GM12801 (cell line): Measurements from ENCODE around the gene TANK.

Experiments used
- TF ChIP-seq, protein P1 (sequence below): IDR thresholded peaks from one replicate; pipeline ENCODE4 v1.5.1; 2011; ENCODE audit warnings: control low read depth; ENCODE audit not compliant: insufficient read length; ENCODE audit errors: extremely low read depth

The TANK gene

DNA sequence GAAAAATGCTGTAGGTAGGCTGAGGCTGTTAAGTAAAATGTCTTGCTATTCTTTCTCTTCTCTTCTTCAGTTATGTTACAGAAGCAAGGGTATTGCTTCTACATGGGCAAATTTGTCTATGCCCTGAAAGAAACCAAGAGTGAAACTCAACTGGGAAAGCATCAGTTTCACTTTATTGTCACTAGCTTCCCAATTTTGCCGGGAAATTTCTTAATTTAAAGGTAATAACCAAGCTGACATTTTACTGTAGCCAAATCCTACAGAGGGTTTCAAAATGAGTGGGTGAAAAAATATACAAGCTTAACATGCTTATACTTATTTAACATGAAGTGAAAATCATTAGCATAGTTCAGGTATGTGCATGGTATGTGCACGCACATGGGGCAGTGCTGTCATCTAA, 3.2 kb downstream of the TANK start:
- TF ChIP-seq, protein P1, sequence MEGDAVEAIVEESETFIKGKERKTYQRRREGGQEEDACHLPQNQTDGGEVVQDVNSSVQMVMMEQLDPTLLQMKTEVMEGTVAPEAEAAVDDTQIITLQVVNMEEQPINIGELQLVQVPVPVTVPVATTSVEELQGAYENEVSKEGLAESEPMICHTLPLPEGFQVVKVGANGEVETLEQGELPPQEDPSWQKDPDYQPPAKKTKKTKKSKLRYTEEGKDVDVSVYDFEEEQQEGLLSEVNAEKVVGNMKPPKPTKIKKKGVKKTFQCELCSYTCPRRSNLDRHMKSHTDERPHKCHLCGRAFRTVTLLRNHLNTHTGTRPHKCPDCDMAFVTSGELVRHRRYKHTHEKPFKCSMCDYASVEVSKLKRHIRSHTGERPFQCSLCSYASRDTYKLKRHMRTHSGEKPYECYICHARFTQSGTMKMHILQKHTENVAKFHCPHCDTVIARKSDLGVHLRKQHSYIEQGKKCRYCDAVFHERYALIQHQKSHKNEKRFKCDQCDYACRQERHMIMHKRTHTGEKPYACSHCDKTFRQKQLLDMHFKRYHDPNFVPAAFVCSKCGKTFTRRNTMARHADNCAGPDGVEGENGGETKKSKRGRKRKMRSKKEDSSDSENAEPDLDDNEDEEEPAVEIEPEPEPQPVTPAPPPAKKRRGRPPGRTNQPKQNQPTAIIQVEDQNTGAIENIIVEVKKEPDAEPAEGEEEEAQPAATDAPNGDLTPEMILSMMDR, result no peak

DNA sequence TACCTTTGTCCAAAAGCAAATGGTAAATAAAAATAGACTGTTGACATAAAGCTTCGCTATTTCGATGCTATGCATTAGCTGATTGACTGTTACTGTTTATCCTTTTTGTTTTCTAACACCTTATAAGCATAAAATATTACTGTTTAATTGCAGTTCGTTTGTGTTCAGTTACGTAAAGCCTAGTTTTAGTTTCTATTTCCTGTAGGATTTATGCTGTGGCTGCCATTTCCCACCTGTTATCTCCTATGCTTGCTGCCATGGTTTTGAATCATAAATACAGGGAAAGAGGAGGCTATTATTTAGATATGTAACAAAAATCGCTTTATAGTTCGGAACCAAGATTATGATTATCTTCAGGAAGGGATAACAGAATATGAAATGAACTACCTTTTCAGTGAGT, 3.9 kb downstream of the TANK start:
- TF ChIP-seq, protein P1, result no peak

DNA sequence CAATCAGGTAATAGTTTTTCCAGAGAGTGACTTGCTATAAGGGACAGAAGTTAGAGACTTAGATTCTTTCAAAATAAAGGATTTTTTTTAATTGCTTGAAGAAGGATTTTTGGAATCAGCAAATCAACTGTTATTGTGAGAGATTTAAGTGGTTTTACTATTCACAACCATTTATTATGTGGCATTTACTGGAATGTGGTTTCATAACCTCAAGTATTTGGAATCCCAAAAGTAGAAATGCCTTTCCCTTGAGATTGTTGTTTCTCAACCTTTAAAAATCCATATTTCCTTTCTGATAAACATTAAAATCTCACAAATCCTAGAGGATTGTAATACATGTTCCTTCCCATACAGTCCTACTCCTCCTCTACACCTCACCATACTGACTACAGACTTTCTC, 5.0 kb downstream of the TANK start:
- TF ChIP-seq, protein P1, result no peak

DNA sequence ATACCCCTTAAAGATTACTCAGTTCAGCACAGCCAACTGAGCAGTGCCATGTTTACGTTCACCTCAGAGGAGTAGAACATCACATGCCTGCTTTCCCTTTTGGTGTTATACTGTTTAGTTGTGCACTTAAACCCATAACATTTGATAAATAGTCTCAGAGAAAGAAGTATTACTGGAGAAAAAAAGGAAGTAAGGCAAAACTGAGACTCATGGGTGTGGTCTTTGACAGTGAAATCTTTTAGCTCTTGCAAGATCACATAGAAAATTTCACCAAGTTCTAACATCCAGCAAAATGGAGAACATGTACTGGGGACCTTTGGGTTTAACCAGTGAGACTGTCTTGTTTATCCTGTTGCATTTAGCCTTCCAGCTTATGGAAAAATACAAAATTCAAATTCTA, 5.6 kb downstream of the TANK start:
- TF ChIP-seq, protein P1, result no peak

DNA sequence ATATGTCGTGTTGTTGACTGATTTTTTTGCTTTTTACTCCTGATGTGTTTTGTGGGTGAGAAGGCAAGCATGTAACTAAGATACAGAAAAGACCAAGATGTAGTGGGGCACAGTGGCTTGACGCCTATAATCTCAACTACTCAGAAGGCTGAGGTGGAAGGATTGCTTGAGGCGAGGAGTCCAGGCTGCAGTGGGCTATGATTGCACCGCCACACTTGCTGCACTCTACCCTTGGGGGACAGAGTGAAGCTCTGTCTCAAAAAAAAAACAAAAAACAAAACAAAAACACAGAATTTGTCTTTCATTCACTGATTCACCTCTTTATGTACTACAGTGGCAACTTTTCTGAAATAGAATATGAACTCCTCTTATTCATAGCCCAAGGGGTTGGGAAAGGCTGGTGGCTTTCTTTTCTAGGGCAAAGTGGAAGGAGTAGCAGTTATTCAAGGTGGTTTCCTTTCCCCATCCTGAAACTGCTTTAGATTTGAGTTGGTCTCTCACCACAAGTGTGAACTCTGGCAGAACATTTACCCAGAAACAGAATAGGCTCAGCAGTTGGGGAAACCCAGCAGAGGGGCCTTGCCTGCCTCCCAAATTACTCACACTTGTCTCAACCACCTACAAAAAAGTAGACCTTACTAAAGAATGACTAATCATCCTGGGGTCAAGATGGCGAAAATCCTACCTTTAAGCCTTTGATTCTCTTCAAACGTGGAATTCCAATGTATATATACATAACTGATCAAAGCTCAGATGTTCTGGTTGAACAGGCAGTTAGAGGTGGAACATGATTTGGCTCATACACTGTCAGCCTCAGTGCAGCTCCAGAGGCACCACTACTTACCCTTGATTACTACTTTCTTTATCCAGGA, 6.5 kb downstream of the TANK start:
- TF ChIP-seq, protein P1, result no peak

GRCh38 chr2:161169335-161169734, 9.1 kb downstream of the TANK start:
- TF ChIP-seq, protein P1, result no peak

- TF ChIP-seq, protein P1, result no peak
These were observed 10.1 kb downstream of the TANK start for GRCh38 chr2:161170377-161170776.
